ENCODE data around the gene LIMD2.
"Not testable (repeated sequence)": the region's sequence is repeated elsewhere in the genome, so short reads cannot be mapped to it uniquely, and the experiment has no call there.

The LIMD2 gene

GRCh38 chr17:63699638-63700527, at the start of gene LIMD2:
Gene LIMD2 (minus strand): TSS chr17:63700125. CDS start chr17:63699298, 827 bp downstream.
- no peaks in the 10 kb centered on the region for H3K9me3 Mint-ChIP-seq (ENCODE audit: low read depth)
- peaks cover 66% of the 10 kb centered on the region for H3K4me1 Mint-ChIP-seq (ENCODE audit: low read depth)
- peaks cover 3% of the 10 kb centered on the region for H3K36me3 Mint-ChIP-seq
- H3K4me3 Mint-ChIP-seq = peak within 1 kb of the TSS; percentile 92
- peak within 1 kb of the TSS; percentile 96 for H3K27ac Mint-ChIP-seq
- no peaks in the 10 kb centered on the region for H3K27me3 Mint-ChIP-seq

GRCh38 chr17:63741408-63742173, 41.7 kb upstream of the LIMD2 start, which contains the start of gene STRADA:
Gene STRADA (minus strand): TSS chr17:63741799. CDS start chr17:63728369, 13,430 bp downstream.
- H3K36me3 Mint-ChIP-seq = peaks cover 5% of the 10 kb centered on the region
- H3K9me3 Mint-ChIP-seq (ENCODE audit: low read depth) = no peaks in the 10 kb centered on the region
- peaks cover 23% of the 10 kb centered on the region for H3K4me1 Mint-ChIP-seq (ENCODE audit: low read depth)
- peak within 1 kb of the TSS; percentile 96 for H3K4me3 Mint-ChIP-seq
- peak within 1 kb of the TSS; percentile 97 for H3K27ac Mint-ChIP-seq
- no peaks in the 10 kb centered on the region for H3K27me3 Mint-ChIP-seq

GRCh38 chr17:63741143-63741407, 41.1 kb upstream of the LIMD2 start:
- H3K4me3 Mint-ChIP-seq = peak overlapping the region; percentile 96
- peaks cover 4% of the 10 kb centered on the region for H3K36me3 Mint-ChIP-seq
- H3K27ac Mint-ChIP-seq = peak overlapping the region; percentile 97
- H3K4me1 Mint-ChIP-seq (ENCODE audit: low read depth) = peaks cover 23% of the 10 kb centered on the region
- no peaks in the 10 kb centered on the region for H3K27me3 Mint-ChIP-seq
- H3K9me3 Mint-ChIP-seq (ENCODE audit: low read depth) = no peaks in the 10 kb centered on the region

GRCh38 chr17:63740464-63741142, 40.7 kb upstream of the LIMD2 start:
- no peaks in the 10 kb centered on the region for H3K9me3 Mint-ChIP-seq (ENCODE audit: low read depth)
- H3K27ac Mint-ChIP-seq = peak overlapping the region; percentile 97
- H3K36me3 Mint-ChIP-seq = no peaks in the 10 kb centered on the region
- no peaks in the 10 kb centered on the region for H3K27me3 Mint-ChIP-seq
- H3K4me3 Mint-ChIP-seq = peak overlapping the region; percentile 96
- H3K4me1 Mint-ChIP-seq (ENCODE audit: low read depth) = peaks cover 23% of the 10 kb centered on the region

- H3K27ac Mint-ChIP-seq = no peak overlapping the region
- no peaks in the 10 kb centered on the region for H3K27me3 Mint-ChIP-seq
- H3K9me3 Mint-ChIP-seq (ENCODE audit: low read depth) = no peaks in the 10 kb centered on the region
- H3K4me3 Mint-ChIP-seq = no peak overlapping the region
- H3K36me3 Mint-ChIP-seq = peaks cover 2% of the 10 kb centered on the region
- H3K4me1 Mint-ChIP-seq (ENCODE audit: low read depth) = peaks cover 13% of the 10 kb centered on the region
These were observed 35.8 kb upstream of the LIMD2 start for GRCh38 chr17:63735691-63736090.

- Mint-ChIP-seq H3K4me3 (no peak overlapping the region), H3K27me3 (no peaks in the 10 kb centered on the region), H3K4me1 (ENCODE audit: low read depth) (no peaks in the 10 kb centered on the region), H3K36me3 (no peaks in the 10 kb centered on the region), H3K9me3 (ENCODE audit: low read depth) (no peaks in the 10 kb centered on the region), H3K27ac (no peak overlapping the region)
These were observed 22.5 kb upstream of the LIMD2 start for GRCh38 chr17:63722403-63722802.

GRCh38 chr17:63720194-63720593, 20.3 kb upstream of the LIMD2 start:
- not testable (repeated sequence) for H3K9me3 Mint-ChIP-seq (ENCODE audit: low read depth); H3K4me3 Mint-ChIP-seq; H3K27ac Mint-ChIP-seq; H3K4me1 Mint-ChIP-seq (ENCODE audit: low read depth); H3K27me3 Mint-ChIP-seq; H3K36me3 Mint-ChIP-seq

GRCh38 chr17:63718988-63719387, 19.1 kb upstream of the LIMD2 start:
- Mint-ChIP-seq H3K4me3 (no peak overlapping the region), H3K36me3 (no peaks in the 10 kb centered on the region), H3K4me1 (ENCODE audit: low read depth) (no peaks in the 10 kb centered on the region), H3K27ac (no peak overlapping the region), H3K27me3 (no peaks in the 10 kb centered on the region), H3K9me3 (ENCODE audit: low read depth) (no peaks in the 10 kb centered on the region)

GRCh38 chr17:63716426-63716825, 16.5 kb upstream of the LIMD2 start:
- Mint-ChIP-seq H3K4me1 (ENCODE audit: low read depth) (no peaks in the 10 kb centered on the region), H3K4me3 (no peak overlapping the region), H3K27ac (peak overlapping the region; percentile 62), H3K36me3 (no peaks in the 10 kb centered on the region), H3K27me3 (no peaks in the 10 kb centered on the region), H3K9me3 (ENCODE audit: low read depth) (no peaks in the 10 kb centered on the region)

- Mint-ChIP-seq H3K27ac (no peak overlapping the region), H3K4me1 (ENCODE audit: low read depth) (peaks cover 10% of the 10 kb centered on the region), H3K9me3 (ENCODE audit: low read depth) (no peaks in the 10 kb centered on the region), H3K27me3 (no peaks in the 10 kb centered on the region), H3K36me3 (no peaks in the 10 kb centered on the region), H3K4me3 (no peak overlapping the region)
These were observed 14.8 kb upstream of the LIMD2 start for GRCh38 chr17:63714550-63715277.

GRCh38 chr17:63709110-63709509, 9.2 kb upstream of the LIMD2 start:
- Mint-ChIP-seq H3K4me1 (ENCODE audit: low read depth) (peaks cover 58% of the 10 kb centered on the region), H3K27ac (peak overlapping the region; percentile 72), H3K4me3 (peak overlapping the region; percentile 3), H3K9me3 (ENCODE audit: low read depth) (no peaks in the 10 kb centered on the region), H3K27me3 (no peaks in the 10 kb centered on the region), H3K36me3 (peaks cover 3% of the 10 kb centered on the region)

GRCh38 chr17:63707151-63707550, 7.2 kb upstream of the LIMD2 start:
- no peaks in the 10 kb centered on the region for H3K27me3 Mint-ChIP-seq
- peak overlapping the region; percentile 80 for H3K27ac Mint-ChIP-seq
- H3K4me1 Mint-ChIP-seq (ENCODE audit: low read depth) = peaks cover 77% of the 10 kb centered on the region
- H3K36me3 Mint-ChIP-seq = peaks cover 7% of the 10 kb centered on the region
- H3K4me3 Mint-ChIP-seq = peak overlapping the region; percentile 47
- no peaks in the 10 kb centered on the region for H3K9me3 Mint-ChIP-seq (ENCODE audit: low read depth)

- Mint-ChIP-seq H3K27me3 (no peaks in the 10 kb centered on the region), H3K27ac (peak overlapping the region; percentile 80), H3K36me3 (peaks cover 7% of the 10 kb centered on the region), H3K4me3 (peak overlapping the region; percentile 58), H3K4me1 (ENCODE audit: low read depth) (peaks cover 80% of the 10 kb centered on the region), H3K9me3 (ENCODE audit: low read depth) (no peaks in the 10 kb centered on the region)
These were observed 6.6 kb upstream of the LIMD2 start for GRCh38 chr17:63706336-63707082.

- H3K4me3 Mint-ChIP-seq = peak overlapping the region; percentile 72
- H3K9me3 Mint-ChIP-seq (ENCODE audit: low read depth) = no peaks in the 10 kb centered on the region
- H3K4me1 Mint-ChIP-seq (ENCODE audit: low read depth) = peaks cover 85% of the 10 kb centered on the region
- H3K36me3 Mint-ChIP-seq = peaks cover 7% of the 10 kb centered on the region
- peak overlapping the region; percentile 81 for H3K27ac Mint-ChIP-seq
- no peaks in the 10 kb centered on the region for H3K27me3 Mint-ChIP-seq
These were observed 5.7 kb upstream of the LIMD2 start for GRCh38 chr17:63705657-63706056.

Data from activated naive CD8-positive, alpha-beta T cell (primary cell).